SH-SY5Y (cell line): ENCODE measurements around the gene QRFP.

Source experiments
- GATA2 ChIP-seq: IDR thresholded peaks from 2 replicates; pipeline ENCODE4 v1.6.1; 2011; ENCODE audit warnings: mild to moderate bottlenecking, low read depth, low read length
- GATA3 ChIP-seq: IDR thresholded peaks from 2 replicates; pipeline ENCODE4 v1.6.1; 2011; ENCODE audit warnings: low read depth, mild to moderate bottlenecking, low read length, moderate library complexity

- TF ChIP-seq GATA2 = no peak
- TF ChIP-seq GATA3 = no peak
Observed at GRCh38 chr9:130934702-130935647, 38.4 kb upstream of the QRFP start.
